Activated T-helper 1 cell treated with anti-CD3 and anti-CD28 coated beads, Interleukin-2, amount 50 U/mL, for 16 hours (primary cell): ENCODE results near the gene GPR150.

Source experiments
- DNase-seq, 2 donors: peaks; one replicate each; pipeline ENCODE4 v3.0.0-alpha.2; 2020; ENCODE audit warnings: low read depth in 1 of 2, low spot score in 1 of 2

GPR150 gene

GRCh38 chr5:95620030-95620869 lies at the start of gene GPR150:
Gene GPR150 (plus strand): TSS chr5:95620087. CDS start chr5:95620276, 189 bp downstream.
- peak; percentile 30 to 57 for DNase-seq

DNA sequence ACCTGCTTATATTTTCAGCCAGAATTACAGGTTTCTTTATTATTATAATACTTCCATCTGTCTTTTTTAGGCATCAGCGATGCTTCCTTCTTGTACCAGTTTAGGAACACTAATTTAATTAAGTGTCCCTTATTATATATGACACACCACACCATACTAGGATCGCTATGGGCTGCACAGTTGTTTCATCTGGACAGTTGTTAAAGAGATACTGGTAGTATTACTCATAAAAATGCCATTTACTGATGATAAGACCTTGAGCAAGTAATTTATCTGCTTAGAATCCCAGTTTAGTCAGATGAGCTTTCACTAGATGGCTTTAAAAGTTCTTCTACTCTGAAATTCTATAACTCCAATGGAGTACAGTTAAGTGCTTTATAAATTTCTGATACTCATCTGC lies 47.9 kb upstream of the GPR150 start:
- no peak for DNase-seq

DNA sequence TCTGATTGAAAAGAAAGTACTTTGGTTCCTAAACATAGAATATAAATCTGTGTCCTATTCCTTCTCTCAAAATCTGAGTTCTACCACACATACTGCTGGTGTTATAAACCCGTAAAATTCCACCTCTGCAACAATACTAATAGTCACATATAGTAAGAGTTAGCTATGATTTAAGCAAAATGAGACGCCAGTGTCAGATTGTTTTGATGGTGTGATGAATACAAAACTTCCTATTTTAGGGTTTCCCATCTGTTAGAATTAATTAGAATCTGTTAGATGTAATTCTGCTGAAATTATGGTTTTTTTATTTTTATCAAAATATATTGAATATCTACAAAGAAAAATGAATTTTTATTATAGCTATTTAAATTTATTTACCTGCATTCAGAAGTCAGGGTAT lies 38.3 kb upstream of the GPR150 start:
- no peak for DNase-seq

DNA sequence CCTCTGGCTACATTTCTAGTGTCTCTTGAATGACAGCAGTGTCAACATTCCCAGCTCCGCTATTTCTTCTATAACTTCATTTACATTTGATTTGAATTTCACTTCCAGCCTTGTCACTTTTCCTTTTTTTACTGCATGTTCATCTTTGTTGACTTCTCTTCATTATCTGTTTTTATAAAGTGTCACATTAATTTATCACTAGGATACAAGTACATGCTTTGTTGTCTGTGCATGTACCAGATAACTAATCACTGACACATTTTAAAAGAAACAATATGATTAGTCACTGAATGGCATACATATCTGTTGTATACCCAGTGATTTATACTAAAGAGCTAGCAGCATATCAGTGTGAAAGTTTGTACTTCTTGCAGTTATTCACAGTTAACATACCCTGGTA lies 35.9 kb upstream of the GPR150 start:
- no peak for DNase-seq

- DNase-seq, result no peak
These were observed 29.0 kb upstream of the GPR150 start for GRCh38 chr5:95590880-95591279.

DNA sequence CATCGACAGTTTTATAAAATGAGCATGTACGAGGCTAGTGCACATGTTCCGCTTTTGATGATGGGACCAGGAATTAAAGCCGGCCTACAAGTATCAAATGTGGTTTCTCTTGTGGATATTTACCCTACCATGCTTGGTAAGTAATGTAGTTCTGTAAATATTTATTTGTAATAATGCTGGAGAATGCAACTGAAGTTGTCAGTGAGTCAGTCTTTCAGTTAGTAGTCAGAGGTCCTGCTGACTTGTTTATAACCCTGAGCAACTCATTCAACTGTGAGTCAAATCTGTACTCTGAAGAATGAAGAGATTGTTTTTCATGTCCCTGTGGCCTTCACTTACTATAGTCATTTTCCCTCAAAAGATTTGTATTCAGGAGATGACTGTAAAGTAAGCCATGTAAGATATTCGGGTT lies 28.4 kb upstream of the GPR150 start:
- DNase-seq, result no peak

DNA sequence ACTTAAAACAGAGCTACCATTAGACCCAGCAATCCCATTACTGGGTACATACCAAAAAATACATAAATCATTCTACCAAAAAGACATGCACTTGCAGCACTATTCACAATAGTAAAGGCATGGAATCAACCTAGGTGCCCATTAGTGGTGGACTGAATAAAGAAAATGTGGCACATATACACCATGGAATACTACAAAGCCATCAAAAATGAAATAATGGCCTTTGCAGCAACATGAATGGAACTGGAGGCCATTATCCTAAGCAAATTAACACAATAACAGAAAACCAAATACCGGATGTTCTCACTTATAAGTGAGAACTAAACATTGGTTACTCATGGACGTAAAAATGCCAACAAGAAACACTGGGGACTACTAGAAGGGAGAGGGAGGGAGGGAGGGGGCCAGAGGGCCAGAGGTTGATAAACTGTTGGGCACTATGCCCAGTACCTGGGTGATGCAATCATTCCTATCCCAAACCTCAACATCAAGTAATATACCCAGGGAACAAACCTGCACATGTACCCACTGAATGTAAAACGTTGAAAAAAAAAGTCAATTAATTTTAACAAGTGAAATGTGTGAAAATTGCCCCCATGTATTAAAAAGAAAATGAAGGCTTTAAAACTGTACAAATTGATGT lies 24.5 kb upstream of the GPR150 start:
- DNase-seq, result no peak

GRCh38 chr5:95599252-95599651 lies 20.6 kb upstream of the GPR150 start:
- no peak for DNase-seq

DNA sequence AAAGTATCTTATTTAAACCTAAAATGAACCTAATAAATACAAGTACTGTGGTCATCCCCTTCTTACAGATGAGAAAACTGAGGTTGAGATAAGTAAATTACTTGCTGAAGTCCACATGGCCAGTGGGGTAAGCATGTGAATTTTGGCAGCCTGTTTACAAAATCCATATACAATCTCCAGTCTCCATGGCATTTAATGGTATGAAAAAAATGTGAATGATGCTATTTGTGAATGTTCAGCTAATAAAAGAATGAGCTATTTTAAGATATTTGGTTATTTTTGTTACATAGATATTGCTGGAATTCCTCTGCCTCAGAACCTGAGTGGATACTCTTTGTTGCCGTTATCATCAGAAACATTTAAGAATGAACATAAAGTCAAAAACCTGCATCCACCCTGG lies 19.3 kb upstream of the GPR150 start:
- no peak for DNase-seq

DNA sequence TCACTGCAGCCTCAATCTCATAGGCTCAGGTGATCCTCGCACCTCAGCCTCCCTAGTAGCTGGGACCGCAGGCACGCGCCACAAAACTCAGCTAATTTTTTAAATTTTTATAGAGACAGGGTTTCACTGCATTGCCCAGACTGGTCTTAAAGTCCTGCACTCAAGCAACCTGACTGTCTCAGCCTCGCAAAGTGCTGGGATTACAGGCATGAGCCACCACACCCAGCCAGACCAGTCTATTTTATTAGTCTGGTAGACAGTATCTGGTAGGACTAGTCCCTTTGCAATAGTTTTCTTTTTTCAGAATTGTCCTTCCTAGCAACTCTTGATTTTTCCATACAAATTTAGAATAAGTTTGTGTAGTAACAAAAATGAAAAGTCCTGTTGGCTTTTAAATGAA lies 14.1 kb upstream of the GPR150 start:
- no peak for DNase-seq

DNA sequence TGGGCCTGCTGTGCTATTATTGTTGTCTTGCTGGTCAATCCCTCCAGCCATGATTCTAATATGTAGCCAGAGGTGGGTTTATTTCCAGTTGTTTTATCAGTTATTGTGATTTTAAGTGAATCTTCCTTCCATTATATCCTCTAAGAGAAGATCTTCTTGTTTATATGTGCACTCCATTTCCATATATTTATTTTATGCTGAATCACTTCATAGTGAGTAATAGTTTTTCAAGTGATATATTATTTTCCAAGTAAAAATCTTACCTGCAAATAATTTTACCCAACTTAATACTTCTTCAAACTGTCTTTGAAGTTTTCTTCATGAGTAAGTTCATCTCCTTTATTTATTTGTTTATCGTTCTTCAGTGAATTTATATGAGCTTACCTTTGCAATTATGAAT lies 13.5 kb upstream of the GPR150 start:
- no peak for DNase-seq

- DNase-seq, result no peak
These were observed 10.2 kb upstream of the GPR150 start for GRCh38 chr5:95609711-95610110.

- no peak for DNase-seq
These were observed 9.3 kb upstream of the GPR150 start for GRCh38 chr5:95610546-95610945.

DNA sequence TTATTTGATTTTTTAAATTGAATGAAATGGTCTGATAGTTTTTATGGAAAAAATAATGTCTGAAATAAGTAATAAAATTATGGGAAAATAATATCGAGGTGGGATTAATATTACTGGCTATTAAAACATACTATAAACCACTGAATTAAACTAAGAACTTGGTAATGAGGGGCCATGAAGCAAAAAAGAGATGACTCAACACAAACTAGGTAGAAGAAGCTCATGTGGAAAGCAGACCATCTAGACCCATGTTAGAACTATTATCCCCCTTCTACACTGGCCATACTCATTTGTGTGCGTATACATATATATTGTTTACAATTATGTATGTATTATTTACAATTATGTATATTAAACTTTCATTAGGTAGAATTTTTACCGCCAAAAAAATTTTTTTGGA lies 8.5 kb upstream of the GPR150 start:
- no peak for DNase-seq

GRCh38 chr5:95613514-95613913 lies 6.4 kb upstream of the GPR150 start:
- no peak for DNase-seq

- no peak for DNase-seq
These were observed 4.8 kb upstream of the GPR150 start for GRCh38 chr5:95615164-95615467.

GRCh38 chr5:95617057-95617456 lies 2.8 kb upstream of the GPR150 start:
- DNase-seq, result no peak

DNA sequence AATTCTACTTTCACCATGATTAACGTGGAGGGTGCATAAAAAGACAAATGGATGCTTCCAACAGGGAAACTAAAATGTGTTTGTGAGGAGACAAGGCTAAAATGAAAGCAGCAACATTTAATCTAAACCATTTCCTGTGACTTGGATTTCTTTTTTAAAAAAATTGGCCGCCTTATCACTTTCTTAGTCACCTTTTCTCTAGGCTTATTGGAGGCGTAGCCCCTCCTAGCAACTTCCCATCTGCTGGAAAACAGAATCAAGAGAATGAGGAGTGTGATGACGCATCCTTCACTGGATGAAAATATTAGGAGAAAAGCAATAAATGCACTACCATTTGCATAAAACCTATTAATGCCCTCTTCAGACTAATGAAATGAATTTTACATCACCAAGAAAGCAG lies 791 bp upstream of the GPR150 start:
- DNase-seq, result no peak

GRCh38 chr5:95619514-95620029 lies 315 bp upstream of the GPR150 start:
- no peak for DNase-seq

- peak; percentile 12 to 17 for DNase-seq
These were observed 1.3 kb downstream of the GPR150 start for GRCh38 chr5:95620870-95621838.

DNA sequence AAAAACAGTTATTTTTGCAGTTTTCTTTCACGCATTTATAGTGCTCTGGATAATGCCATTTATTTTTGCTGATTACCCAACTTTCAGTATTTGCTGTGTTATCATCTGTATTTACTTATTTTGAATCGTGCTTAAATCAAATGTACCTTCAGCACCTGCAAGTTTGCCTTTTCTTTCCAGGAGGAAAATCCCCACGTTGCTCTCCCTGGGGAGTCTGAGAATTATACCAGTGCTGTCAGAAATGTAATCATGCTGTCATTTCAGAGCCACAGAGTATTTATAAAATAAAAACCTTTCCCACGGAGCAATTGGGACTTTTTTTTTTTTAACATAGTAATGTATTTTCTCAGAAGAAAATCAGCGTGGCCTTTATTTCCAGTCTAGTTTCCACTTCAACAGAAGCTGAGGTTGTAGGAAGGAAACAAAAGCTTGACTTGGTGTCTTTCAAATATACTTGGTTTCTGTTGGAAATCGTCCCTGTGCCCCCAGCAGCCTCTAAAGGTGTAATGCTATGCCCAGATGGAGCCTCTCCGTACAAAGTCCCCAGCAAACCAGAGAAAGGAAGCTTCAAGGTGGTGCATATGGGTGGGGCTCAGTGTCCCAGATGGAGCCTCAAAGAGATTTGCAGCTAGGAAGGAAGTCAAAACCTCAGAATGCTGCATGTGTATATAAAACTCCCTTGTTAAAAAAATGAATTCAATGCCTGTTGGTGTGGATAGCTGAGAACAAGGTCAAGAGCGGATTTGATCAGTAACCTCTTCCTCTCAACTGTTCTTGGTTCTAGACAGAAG lies 2.1 kb downstream of the GPR150 start:
- no peak for DNase-seq
